Kidney epithelial cell (primary cell): ENCODE measurements around the gene PLA2G4A. TPM values are rescaled to one million over a fixed set of nuclear protein-coding genes. Genes with fewer than 3 reads are reported as not detected.

Experiments used
- DNase-seq: peaks from one replicate; pipeline ENCODE4 v3.0.0-alpha.2; 2010; ENCODE audit warnings: low read depth
- H3K27me3 ChIP-seq: 2 replicates; pipeline ENCODE4 v1.6.0; 2011; ENCODE audit warnings: low read length; ENCODE audit not compliant: control insufficient read depth, insufficient read depth
- H3K36me3 ChIP-seq: 2 replicates; pipeline ENCODE4 v1.5.1; 2011; ENCODE audit warnings: low read length; ENCODE audit not compliant: control insufficient read depth, insufficient read depth
- H3K4me3 ChIP-seq: 2 replicates; pipeline ENCODE4 v1.5.1; 2011; ENCODE audit warnings: low read depth, mild to moderate bottlenecking, control low read depth, low read length
- total RNA-seq: library from RNA; depleted of rRNA; stranded (reverse); fragments of >200 nt; gene quantifications from 2 replicates; pipeline ENCODE4 v1.2.3, GENCODE V29; 2015
- TF ChIP-seq, protein P1 (sequence below): IDR thresholded peaks from 2 replicates; pipeline ENCODE4 v1.5.1; 2011; ENCODE audit warnings: mild to moderate bottlenecking, moderate library complexity, low read length, control low read depth, inconsistent platforms; ENCODE audit not compliant: insufficient read depth, poor library complexity, severe bottlenecking

Gene PLA2G4A
- total RNA-seq, 1 donor from 2014 or later = 0.71 TPM

DNA sequence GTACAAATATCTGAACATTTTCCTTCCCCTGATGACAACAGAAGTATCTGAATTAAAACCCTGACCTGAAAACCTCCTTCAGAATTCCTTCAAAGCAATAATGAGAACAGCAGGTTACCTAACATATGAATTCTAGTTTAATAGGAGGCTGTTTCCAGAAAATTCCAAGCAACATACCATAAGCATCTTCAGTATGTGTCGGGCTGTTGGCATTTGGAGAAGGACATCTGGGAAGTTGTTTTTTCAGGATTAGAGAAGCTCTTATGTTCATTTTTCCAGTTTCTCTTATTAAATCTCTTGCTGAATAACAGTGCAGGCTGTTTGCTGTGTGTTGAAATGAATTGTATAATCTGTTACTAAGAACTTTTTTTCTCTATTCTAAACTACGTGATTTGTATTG, 101.5 kb downstream of the PLA2G4A start:
- Histone ChIP-seq H3K4me3 (no peak overlapping the region), H3K27me3 (no peaks in the 10 kb centered on the region), H3K36me3 (no peaks in the 10 kb centered on the region)
- TF ChIP-seq, protein P1, sequence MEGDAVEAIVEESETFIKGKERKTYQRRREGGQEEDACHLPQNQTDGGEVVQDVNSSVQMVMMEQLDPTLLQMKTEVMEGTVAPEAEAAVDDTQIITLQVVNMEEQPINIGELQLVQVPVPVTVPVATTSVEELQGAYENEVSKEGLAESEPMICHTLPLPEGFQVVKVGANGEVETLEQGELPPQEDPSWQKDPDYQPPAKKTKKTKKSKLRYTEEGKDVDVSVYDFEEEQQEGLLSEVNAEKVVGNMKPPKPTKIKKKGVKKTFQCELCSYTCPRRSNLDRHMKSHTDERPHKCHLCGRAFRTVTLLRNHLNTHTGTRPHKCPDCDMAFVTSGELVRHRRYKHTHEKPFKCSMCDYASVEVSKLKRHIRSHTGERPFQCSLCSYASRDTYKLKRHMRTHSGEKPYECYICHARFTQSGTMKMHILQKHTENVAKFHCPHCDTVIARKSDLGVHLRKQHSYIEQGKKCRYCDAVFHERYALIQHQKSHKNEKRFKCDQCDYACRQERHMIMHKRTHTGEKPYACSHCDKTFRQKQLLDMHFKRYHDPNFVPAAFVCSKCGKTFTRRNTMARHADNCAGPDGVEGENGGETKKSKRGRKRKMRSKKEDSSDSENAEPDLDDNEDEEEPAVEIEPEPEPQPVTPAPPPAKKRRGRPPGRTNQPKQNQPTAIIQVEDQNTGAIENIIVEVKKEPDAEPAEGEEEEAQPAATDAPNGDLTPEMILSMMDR = no peak
- DNase-seq = no peak

DNA sequence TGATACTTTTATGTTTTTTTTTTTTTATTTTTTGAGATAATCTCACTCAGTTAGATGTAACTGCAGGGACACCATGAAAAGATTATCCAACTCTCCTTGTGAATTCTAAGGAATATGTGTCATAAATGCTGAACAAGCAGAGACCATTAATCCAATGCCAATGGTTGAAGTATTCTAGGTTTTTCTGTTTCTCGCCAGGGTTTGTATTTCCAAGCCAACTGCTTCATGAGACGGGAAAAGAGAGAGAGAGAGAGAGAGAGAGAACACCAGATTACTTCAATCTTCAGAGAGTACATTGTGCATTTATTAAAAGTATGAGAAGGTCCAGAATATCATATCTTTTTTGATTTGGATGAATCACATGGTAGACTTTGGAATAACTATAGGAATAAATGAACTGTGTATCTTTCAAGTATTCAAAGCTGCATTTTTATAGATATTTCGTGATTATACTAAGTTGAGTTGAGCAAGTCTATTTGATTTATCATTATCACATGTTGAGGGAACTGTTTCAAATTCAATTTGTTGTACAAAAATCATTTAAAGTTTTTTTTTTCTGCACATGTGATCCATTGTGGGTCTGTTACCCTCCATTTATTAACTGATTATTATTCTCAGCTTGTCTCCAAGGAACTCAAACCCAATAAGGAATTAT, 108.4 kb downstream of the PLA2G4A start:
- Histone ChIP-seq H3K27me3 (no peaks in the 10 kb centered on the region), H3K36me3 (no peaks in the 10 kb centered on the region), H3K4me3 (no peak overlapping the region)
- TF ChIP-seq, protein P1 = no peak
- DNase-seq = no peak

DNA sequence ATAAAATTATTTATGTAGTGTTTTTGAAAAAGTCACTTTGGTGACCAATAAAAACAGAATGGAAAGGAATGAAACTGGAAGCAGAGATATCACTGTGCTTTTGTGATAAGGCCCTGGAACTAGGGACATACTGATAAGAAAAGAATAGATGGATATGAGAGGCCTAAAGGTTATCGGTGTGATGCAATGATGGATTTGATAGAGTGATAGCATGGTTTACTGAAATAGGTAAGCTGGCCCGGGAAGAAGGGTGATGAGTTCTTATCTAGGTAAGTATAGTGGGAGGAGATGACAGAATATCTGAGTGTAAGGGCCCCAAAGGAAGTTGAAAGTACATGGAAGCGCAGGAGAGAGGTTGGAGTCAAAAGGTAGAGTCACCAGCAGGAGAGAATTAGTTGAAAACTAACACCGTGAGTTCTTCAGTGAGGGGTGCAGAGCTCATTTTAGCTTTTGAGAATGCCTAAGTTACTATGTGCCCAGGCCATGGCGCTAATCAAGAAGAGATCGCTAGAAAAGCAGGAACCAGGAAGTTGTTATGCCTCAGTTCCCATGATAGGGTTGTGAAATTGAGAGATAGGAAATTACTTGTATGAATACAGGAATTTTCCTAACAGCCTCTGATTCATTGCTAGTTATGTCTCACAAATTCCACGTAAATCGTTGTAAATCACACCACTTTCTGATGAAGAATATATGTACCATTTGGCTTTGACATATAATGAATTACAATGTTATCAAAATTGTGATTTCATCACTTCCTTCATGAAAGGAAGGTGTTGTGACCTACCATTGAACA, 115.3 kb downstream of the PLA2G4A start:
- Histone ChIP-seq H3K4me3 (no peak overlapping the region), H3K36me3 (no peaks in the 10 kb centered on the region), H3K27me3 (no peaks in the 10 kb centered on the region)
- TF ChIP-seq, protein P1 = no peak
- DNase-seq = no peak

DNA sequence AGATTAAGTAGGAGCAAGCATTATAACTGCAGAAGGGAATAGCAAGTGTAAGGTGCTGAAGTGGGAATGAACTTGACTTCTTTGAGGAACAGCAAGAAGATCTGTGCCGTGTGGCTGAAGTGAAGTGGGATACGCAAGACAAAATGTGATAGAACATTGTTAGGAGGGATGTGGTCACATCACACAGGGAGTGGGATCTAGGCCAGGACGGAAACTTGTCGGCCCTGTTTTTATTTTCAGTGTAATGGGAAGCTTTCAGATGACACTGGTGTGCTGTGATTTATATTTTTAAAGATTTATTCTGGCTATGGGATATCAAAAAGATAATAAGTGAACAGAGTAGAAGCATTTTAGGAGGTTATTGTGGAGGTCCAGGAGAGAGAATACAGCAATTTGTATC, 116.4 kb downstream of the PLA2G4A start:
- TF ChIP-seq, protein P1 = no peak
- Histone ChIP-seq H3K36me3 (no peaks in the 10 kb centered on the region), H3K27me3 (no peaks in the 10 kb centered on the region)

DNA sequence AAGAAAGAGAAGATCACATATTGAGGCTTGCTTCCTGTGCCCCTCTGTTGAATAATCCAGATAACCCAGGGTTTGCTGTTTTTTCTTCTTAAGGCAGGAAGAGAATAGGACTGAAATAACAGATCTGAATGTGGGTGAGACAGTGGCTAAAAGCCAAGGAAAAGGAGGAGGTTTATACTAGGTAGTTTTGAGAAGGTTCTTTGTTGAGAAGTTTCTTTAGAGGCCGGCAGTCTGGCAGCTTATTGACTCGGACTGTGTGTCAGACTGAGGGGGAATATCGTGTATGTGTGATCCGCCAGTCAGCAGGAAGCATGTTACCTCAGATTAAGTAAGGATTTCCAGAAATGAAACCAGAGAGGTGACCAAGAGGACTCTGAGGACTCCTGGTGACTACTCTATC, 119.8 kb downstream of the PLA2G4A start:
- no peak for DNase-seq
- TF ChIP-seq, protein P1 = no peak
- no peak overlapping the region for H3K4me3 ChIP-seq
- no peaks in the 10 kb centered on the region for H3K27me3 ChIP-seq
- no peaks in the 10 kb centered on the region for H3K36me3 ChIP-seq

More for the DNA sequence above, 116.4 kb downstream of the PLA2G4A start:
- H3K4me3 ChIP-seq = no peak overlapping the region
- DNase-seq = no peak
